Keratinocyte (primary cell): ENCODE data around the gene USP19. TPM values are rescaled to one million over a fixed set of nuclear protein-coding genes. Genes with fewer than 3 reads are reported as not detected.

Experiments
- DNase-seq: peaks from one replicate; pipeline ENCODE4 v3.0.0-alpha.2; 2011; ENCODE audit warnings: low read depth, missing footprints, low spot score
- FAIRE-seq: peaks from 2 replicates; lab custom pipeline; 2011; peaks lifted over from hg19 to GRCh38; lab: Jason Lieb, UNC
- H2AFZ ChIP-seq: 2 replicates; pipeline ENCODE4 v1.6.0; 2012; ENCODE audit warnings: low read length, control low read depth, inconsistent platforms; ENCODE audit not compliant: control insufficient read depth
- H3K27ac ChIP-seq: 2 replicates; pipeline ENCODE4 v1.5.1; 2011; ENCODE audit warnings: low read length; ENCODE audit not compliant: control insufficient read depth, insufficient read depth
- H3K27me3 ChIP-seq: 3 replicates; pipeline ENCODE4 v1.6.0; 2011; ENCODE audit warnings: low read length; ENCODE audit not compliant: control insufficient read depth, insufficient read depth; ENCODE audit errors: extremely low read depth
- H3K36me3 ChIP-seq, 2 experiments: 2 replicates in 1 of 2; 3 replicates in 1 of 2; pipeline ENCODE4 v1.5.1; 2011; ENCODE audit warnings: low read length in 2 of 2, mild to moderate bottlenecking in 1 of 2; ENCODE audit not compliant: control insufficient read depth in 2 of 2, insufficient read depth in 2 of 2; ENCODE audit errors: extremely low read depth in 1 of 2
- H3K4me1 ChIP-seq: 3 replicates; pipeline ENCODE4 v1.5.1; 2011; ENCODE audit warnings: low read length; ENCODE audit not compliant: control insufficient read depth, insufficient read depth; ENCODE audit errors: extremely low read depth
- H3K4me2 ChIP-seq: 3 replicates; pipeline ENCODE4 v1.6.0; 2011; ENCODE audit warnings: low read depth, low read length; ENCODE audit not compliant: control insufficient read depth, insufficient read depth; ENCODE audit errors: extremely low read depth
- H3K4me3 ChIP-seq, 3 experiments: fragments of 200-600 bp in 1 of 3; sonication (generic) in 1 of 3; 2 replicates in 2 of 3; 3 replicates in 1 of 3; pipeline ENCODE4 v1.5.1; 2011 to 2016; ENCODE audit warnings: low read length in 3 of 3, mild to moderate bottlenecking in 3 of 3, control low read depth in 2 of 3, inconsistent platforms in 1 of 3, low read depth in 1 of 3, mixed read lengths in 1 of 3, mixed run types in 1 of 3, moderate library complexity in 1 of 3; ENCODE audit not compliant: control insufficient read depth in 2 of 3, insufficient read depth in 2 of 3; ENCODE audit errors: extremely low read depth in 1 of 3
- H3K79me2 ChIP-seq: 2 replicates; pipeline ENCODE4 v1.6.0; 2012; ENCODE audit warnings: low read length; ENCODE audit not compliant: control insufficient read depth, insufficient read depth
- H3K9ac ChIP-seq: 3 replicates; pipeline ENCODE4 v1.6.0; 2011; ENCODE audit warnings: low read length; ENCODE audit not compliant: control insufficient read depth, insufficient read depth; ENCODE audit errors: extremely low read depth
- H3K9me1 ChIP-seq: 3 replicates; pipeline ENCODE4 v1.6.0; 2011; ENCODE audit warnings: low read length; ENCODE audit not compliant: control insufficient read depth, insufficient read depth; ENCODE audit errors: extremely low read depth
- H3K9me3 ChIP-seq: 2 replicates; pipeline ENCODE4 v1.5.1; 2012; ENCODE audit warnings: low read depth, low read length; ENCODE audit not compliant: control insufficient read depth
- H4K20me1 ChIP-seq: 3 replicates; pipeline ENCODE4 v1.6.0; 2011; ENCODE audit warnings: low read length; ENCODE audit not compliant: control insufficient read depth, insufficient read depth; ENCODE audit errors: extremely low read depth
- EZH2 ChIP-seq: IDR thresholded peaks from one replicate; pipeline ENCODE4 v1.6.1; 2012; ENCODE audit warnings: inconsistent platforms, mild to moderate bottlenecking, low read length, moderate library complexity
- dilution Hi-C: fragments of 300-500 bp; cut with MboI; formaldehyde crosslinking; loops from one replicate; pipeline ENCODE4 v1.7.0; 2020; ENCODE audit warnings: low sequenced_read_pairs; ENCODE audit not compliant: extremely low pct_ligation_motif_present
- polyA plus RNA-seq, 5 experiments: library from polyadenylated mRNA; depleted of rRNA in 3 of 5; stranded (reverse) in 3 of 5; stranded (forward) in 1 of 5; unstranded in 1 of 5; fragments of >200 nt; gene quantifications; 1 replicate in 1 of 5; 2 replicates in 3 of 5; 3 replicates in 1 of 5; pipeline versions ENCODE4 v1.2.1 to v1.2.3, GENCODE V29; 2011 to 2012; ENCODE audit warnings: missing spikeins in 2 of 5, low read depth in 1 of 5, low replicate concordance in 1 of 5
- TF ChIP-seq, protein P1 (sequence below), 3 experiments: IDR thresholded peaks in 1 of 3; conservative IDR thresholded peaks in 1 of 3; optimal IDR thresholded peaks in 1 of 3; 2 replicates in 2 of 3; 3 replicates in 1 of 3; pipeline versions ENCODE3 to v1.5.1; 2011; ENCODE audit warnings: low read length in 3 of 3, mild to moderate bottlenecking in 3 of 3, moderate library complexity in 2 of 3, control low read depth in 1 of 3, inconsistent platforms in 1 of 3; ENCODE audit not compliant: insufficient read depth in 2 of 3; ENCODE audit errors: extremely low read depth in 1 of 3

Gene USP19
- polyA plus RNA-seq, 1 donor (not counting 4 experiments of a cell fraction or from before 2014, with no cell fraction given) = 23.1 TPM

DNA sequence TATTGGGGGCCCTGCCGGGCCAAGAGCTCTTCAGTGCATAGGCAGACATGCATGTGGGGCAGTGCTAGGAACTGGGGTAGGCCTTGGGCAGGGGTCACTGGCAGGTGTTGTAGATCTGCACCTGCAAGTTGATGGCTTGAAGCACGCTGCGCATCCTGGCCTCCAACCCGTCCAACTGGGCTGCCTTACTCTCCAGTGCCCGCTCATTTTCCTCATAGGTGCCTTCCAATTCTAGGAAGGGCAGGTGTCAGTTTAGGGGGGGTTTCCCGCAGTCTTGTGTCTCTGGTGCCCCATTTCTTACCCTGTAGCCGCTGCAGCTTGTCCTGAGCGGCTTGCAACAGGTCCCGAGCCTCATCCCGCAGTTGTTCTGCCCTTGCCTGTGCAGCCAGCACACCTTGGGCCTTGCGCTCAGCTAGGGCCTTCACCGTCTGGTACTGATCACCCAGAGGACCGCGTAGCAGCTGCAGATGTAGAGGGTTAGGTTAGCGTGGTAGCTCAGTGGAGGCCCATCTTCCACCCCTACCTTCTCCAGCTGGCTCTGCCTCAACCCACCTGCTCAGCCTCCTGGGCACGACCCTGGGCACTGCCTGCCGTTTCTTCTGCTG lies 611 bp upstream of the USP19 start:
- dilution Hi-C loops = no loop called here
- Histone ChIP-seq H2AFZ (no peak overlapping the region), H3K27me3 (no peaks in the 10 kb centered on the region), H3K79me2 (peaks cover 15% of the 10 kb centered on the region), H3K9me3 (no peaks in the 10 kb centered on the region), H4K20me1 (no peaks in the 10 kb centered on the region), H3K9ac (peak overlapping the region; percentile 91), H3K9me1 (peaks cover 2% of the 10 kb centered on the region), H3K4me1 (peaks cover 13% of the 10 kb centered on the region), H3K27ac (no peak overlapping the region), H3K4me3 (peak overlapping the region in 2 of 3 experiments; percentile 64 to 93), H3K36me3 (peaks cover 43 to 50% of the 10 kb centered on the region in 2 experiments), H3K4me2 (peak overlapping the region; percentile 100)
- no peak for DNase-seq
- TF ChIP-seq, protein P1, sequence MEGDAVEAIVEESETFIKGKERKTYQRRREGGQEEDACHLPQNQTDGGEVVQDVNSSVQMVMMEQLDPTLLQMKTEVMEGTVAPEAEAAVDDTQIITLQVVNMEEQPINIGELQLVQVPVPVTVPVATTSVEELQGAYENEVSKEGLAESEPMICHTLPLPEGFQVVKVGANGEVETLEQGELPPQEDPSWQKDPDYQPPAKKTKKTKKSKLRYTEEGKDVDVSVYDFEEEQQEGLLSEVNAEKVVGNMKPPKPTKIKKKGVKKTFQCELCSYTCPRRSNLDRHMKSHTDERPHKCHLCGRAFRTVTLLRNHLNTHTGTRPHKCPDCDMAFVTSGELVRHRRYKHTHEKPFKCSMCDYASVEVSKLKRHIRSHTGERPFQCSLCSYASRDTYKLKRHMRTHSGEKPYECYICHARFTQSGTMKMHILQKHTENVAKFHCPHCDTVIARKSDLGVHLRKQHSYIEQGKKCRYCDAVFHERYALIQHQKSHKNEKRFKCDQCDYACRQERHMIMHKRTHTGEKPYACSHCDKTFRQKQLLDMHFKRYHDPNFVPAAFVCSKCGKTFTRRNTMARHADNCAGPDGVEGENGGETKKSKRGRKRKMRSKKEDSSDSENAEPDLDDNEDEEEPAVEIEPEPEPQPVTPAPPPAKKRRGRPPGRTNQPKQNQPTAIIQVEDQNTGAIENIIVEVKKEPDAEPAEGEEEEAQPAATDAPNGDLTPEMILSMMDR (optimal IDR thresholded peaks at IDR 0.05 in 1 of 3, IDR thresholded peaks at IDR 0.05 in 1 of 3, conservative IDR thresholded peaks at IDR 0.05 in 1 of 3; ENCODE audit: extremely low read depth in 1 of 3, insufficient read depth in 2 of 3, low read length in 3 of 3) = no peak
- TF ChIP-seq EZH2 = no peak
- FAIRE-seq = no peak

DNA sequence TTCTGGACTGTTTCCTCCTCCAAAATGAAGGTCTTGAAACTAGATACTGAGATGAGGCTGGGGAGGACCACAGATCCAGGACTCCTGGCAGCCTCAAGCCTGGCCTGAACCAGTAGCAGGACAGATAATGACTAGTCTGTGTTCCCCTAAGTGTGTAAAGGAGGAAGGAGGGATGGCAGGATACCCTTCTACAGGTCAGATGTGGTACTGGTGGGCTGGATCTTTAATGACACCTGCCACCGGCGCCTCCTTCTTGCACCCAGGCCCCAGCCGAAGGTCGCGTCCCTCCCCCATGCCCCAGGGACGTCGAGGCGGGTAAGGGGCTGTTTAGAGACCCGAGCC lies 556 bp downstream of the USP19 start:
- Histone ChIP-seq H3K4me2 (peak overlapping the region; percentile 100), H3K27ac (peak overlapping the region; percentile 71), H3K4me1 (peaks cover 13% of the 10 kb centered on the region), H3K4me3 (peak overlapping the region; percentile 64 to 93 (median 82)), H3K9me1 (peaks cover 2% of the 10 kb centered on the region), H4K20me1 (no peaks in the 10 kb centered on the region), H3K79me2 (peaks cover 15% of the 10 kb centered on the region), H3K9ac (peak overlapping the region; percentile 91), H3K27me3 (no peaks in the 10 kb centered on the region), H3K36me3 (peaks cover 55 to 61% of the 10 kb centered on the region in 2 experiments), H2AFZ (no peak overlapping the region), H3K9me3 (no peaks in the 10 kb centered on the region)
- FAIRE-seq (peak; percentile 51), DNase-seq (no peak)
- dilution Hi-C loops = no loop called here
- TF ChIP-seq EZH2 = no peak
- TF ChIP-seq, protein P1 (optimal IDR thresholded peaks at IDR 0.05 in 1 of 3, IDR thresholded peaks at IDR 0.05 in 1 of 3, conservative IDR thresholded peaks at IDR 0.05 in 1 of 3; ENCODE audit: extremely low read depth in 1 of 3, insufficient read depth in 2 of 3, low read length in 3 of 3) = no peak
